ENCODE results near the gene NAMPT.

NAMPT gene

DNA sequence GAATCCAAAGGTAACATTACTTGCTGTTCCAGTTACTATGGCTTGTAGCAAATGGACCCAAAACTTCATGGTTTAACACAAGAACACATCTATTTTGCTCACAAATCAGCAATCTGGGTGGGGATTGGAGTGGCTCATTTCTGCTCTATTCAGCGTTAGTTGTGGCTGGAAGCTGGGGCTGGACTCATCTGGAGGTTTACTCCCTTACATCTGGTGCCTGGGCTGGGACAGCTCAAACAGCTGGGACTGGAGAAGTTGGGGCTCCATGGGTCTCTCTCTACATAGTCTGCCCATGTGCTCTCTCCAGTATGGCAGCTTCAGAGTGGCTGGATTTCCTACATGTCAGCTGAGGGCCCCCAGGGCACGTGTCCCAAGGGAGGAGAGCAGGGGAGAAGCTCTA lies 33.7 kb upstream of the NAMPT start:
- TF ChIP-seq POLR2A (IDR thresholded peaks at IDR 0.05; ENCODE audit: low read depth, low read length) (no peak), TAF1 (IDR thresholded peaks at IDR 0.05; ENCODE audit: low read depth, low read length) (no peak), POLR2AphosphoS5 (IDR thresholded peaks at IDR 0.05; ENCODE audit: low read depth, low read length) (no peak), POU2F2 (IDR thresholded peaks at IDR 0.05; ENCODE audit: low read depth, low read length) (no peak), PAX5 (IDR thresholded peaks at IDR 0.05; ENCODE audit: insufficient read depth, low read length, severe bottlenecking) (no peak), SPI1 (IDR thresholded peaks at IDR 0.05; ENCODE audit: low read depth, low read length) (no peak)
- FAIRE-seq (no peak), DNase-seq (ENCODE audit: insufficient read length, low spot score) (no peak)

GRCh38 chr7:106317971-106318370 lies 33.2 kb upstream of the NAMPT start:
- TF ChIP-seq POLR2A (IDR thresholded peaks at IDR 0.05; ENCODE audit: low read depth, low read length): no peak
- TF ChIP-seq PAX5 (IDR thresholded peaks at IDR 0.05; ENCODE audit: insufficient read depth, low read length, severe bottlenecking): no peak
- DNase-seq (ENCODE audit: insufficient read length, low spot score): no peak
- FAIRE-seq: no peak

DNA sequence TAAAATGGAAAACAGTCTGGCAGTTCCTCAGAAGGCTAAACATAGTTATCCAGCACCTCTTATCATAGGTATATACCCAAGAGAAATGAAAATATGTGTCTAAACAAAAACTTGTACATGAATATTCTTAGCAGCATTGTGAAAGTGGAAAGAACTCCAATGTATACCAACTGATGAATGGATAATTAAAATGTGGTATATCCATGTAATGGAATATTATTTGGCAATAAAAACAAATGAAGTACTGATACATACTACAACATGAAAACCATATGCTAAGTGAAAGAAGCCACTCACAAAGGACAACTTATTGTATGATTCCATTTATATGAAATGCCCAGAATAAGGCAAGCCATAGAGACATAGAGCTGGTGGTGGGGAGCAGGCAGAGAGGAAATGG lies 32.2 kb upstream of the NAMPT start:
- no peak for FAIRE-seq
- TF ChIP-seq POLR2AphosphoS5 (IDR thresholded peaks at IDR 0.05; ENCODE audit: low read depth, low read length) (no peak), POLR2A (IDR thresholded peaks at IDR 0.05; ENCODE audit: low read depth, low read length) (no peak), TAF1 (IDR thresholded peaks at IDR 0.05; ENCODE audit: low read depth, low read length) (no peak), PAX5 (IDR thresholded peaks at IDR 0.05; ENCODE audit: insufficient read depth, low read length, severe bottlenecking) (no peak), POU2F2 (IDR thresholded peaks at IDR 0.05; ENCODE audit: low read depth, low read length) (no peak), SPI1 (IDR thresholded peaks at IDR 0.05; ENCODE audit: low read depth, low read length) (no peak)
- no peak for DNase-seq (ENCODE audit: insufficient read length, low spot score)

- DNase-seq (ENCODE audit: insufficient read length, low spot score) (no peak), FAIRE-seq (no peak)
- TF ChIP-seq TAF1 (IDR thresholded peaks at IDR 0.05; ENCODE audit: low read depth, low read length) (no peak), SPI1 (IDR thresholded peaks at IDR 0.05; ENCODE audit: low read depth, low read length) (no peak), POLR2A (IDR thresholded peaks at IDR 0.05; ENCODE audit: low read depth, low read length) (no peak), PAX5 (IDR thresholded peaks at IDR 0.05; ENCODE audit: insufficient read depth, low read length, severe bottlenecking) (no peak), POLR2AphosphoS5 (IDR thresholded peaks at IDR 0.05; ENCODE audit: low read depth, low read length) (no peak), POU2F2 (IDR thresholded peaks at IDR 0.05; ENCODE audit: low read depth, low read length) (no peak)
Measured at GRCh38 chr7:106314875-106315274, 30.1 kb upstream of the NAMPT start.

GRCh38 chr7:106313966-106314365 lies 29.2 kb upstream of the NAMPT start:
- TF ChIP-seq POLR2AphosphoS5 (IDR thresholded peaks at IDR 0.05; ENCODE audit: low read depth, low read length) (no peak), SPI1 (IDR thresholded peaks at IDR 0.05; ENCODE audit: low read depth, low read length) (peak; percentile 57)
- DNase-seq (ENCODE audit: insufficient read length, low spot score) (no peak), FAIRE-seq (no peak)

DNA sequence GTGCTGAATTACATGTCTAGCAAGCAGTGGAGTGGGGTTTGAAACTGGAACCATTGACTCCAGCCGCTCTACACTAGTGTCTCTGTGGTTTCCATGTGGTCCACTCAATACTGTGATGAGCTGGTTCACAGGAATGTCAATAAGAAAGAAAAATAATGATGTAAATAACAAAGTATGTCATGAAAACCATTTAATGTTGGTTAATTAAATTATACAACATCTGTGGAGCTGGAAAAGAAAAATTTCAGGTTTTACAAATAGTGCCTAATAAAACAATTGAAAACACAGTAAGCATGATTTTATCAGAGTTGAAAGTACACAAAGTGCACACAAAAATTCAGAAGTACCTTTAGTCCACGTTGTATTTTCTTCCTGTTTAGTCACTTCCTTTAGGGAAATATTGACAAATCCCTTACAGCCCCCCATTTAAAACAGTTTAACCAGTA lies 28.7 kb upstream of the NAMPT start:
- TF ChIP-seq SPI1 (IDR thresholded peaks at IDR 0.05; ENCODE audit: low read depth, low read length) (no peak), TAF1 (IDR thresholded peaks at IDR 0.05; ENCODE audit: low read depth, low read length) (no peak), POLR2AphosphoS5 (IDR thresholded peaks at IDR 0.05; ENCODE audit: low read depth, low read length) (no peak), POU2F2 (IDR thresholded peaks at IDR 0.05; ENCODE audit: low read depth, low read length) (no peak), POLR2A (IDR thresholded peaks at IDR 0.05; ENCODE audit: low read depth, low read length) (no peak), PAX5 (IDR thresholded peaks at IDR 0.05; ENCODE audit: insufficient read depth, low read length, severe bottlenecking) (no peak)
- FAIRE-seq (no peak), DNase-seq (ENCODE audit: insufficient read length, low spot score) (no peak)

GRCh38 chr7:106312906-106313305 lies 28.1 kb upstream of the NAMPT start:
- no peak for DNase-seq (ENCODE audit: insufficient read length, low spot score)
- no peak for FAIRE-seq
- no peak for TF ChIP-seq SPI1 (IDR thresholded peaks at IDR 0.05; ENCODE audit: low read depth, low read length)
- no peak for TF ChIP-seq PAX5 (IDR thresholded peaks at IDR 0.05; ENCODE audit: insufficient read depth, low read length, severe bottlenecking)
- no peak for TF ChIP-seq POLR2A (IDR thresholded peaks at IDR 0.05; ENCODE audit: low read depth, low read length)
- no peak for TF ChIP-seq TAF1 (IDR thresholded peaks at IDR 0.05; ENCODE audit: low read depth, low read length)
- no peak for TF ChIP-seq POLR2AphosphoS5 (IDR thresholded peaks at IDR 0.05; ENCODE audit: low read depth, low read length)
- TF ChIP-seq POU2F2 (IDR thresholded peaks at IDR 0.05; ENCODE audit: low read depth, low read length): no peak

- FAIRE-seq (peak; percentile 55), DNase-seq (ENCODE audit: insufficient read length, low spot score) (no peak)
- TF ChIP-seq POLR2A (IDR thresholded peaks at IDR 0.05; ENCODE audit: low read depth, low read length) (no peak), TAF1 (IDR thresholded peaks at IDR 0.05; ENCODE audit: low read depth, low read length) (no peak), SPI1 (IDR thresholded peaks at IDR 0.05; ENCODE audit: low read depth, low read length) (no peak), POLR2AphosphoS5 (IDR thresholded peaks at IDR 0.05; ENCODE audit: low read depth, low read length) (no peak), POU2F2 (IDR thresholded peaks at IDR 0.05; ENCODE audit: low read depth, low read length) (no peak), PAX5 (IDR thresholded peaks at IDR 0.05; ENCODE audit: insufficient read depth, low read length, severe bottlenecking) (no peak)
Measured at GRCh38 chr7:106312099-106312871, 27.5 kb upstream of the NAMPT start.

DNA sequence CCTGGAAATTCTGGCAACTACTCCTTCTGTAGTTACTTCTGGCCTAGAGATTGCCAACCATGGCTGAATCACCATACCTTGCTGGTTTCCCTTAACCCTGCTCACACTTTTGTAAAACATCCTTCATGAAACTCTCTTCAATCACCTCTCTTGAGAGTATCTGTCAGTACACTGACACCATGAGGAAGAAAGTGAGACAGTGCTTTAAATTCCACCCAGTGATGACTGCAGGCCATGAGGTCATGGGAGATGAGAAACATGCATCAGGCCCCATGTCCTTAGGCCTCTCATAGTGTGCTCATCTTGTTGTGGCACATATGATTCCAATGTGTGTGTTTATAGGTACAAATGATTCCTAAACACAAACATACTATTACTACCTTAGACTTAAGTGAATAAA lies 24.6 kb upstream of the NAMPT start:
- TF ChIP-seq POU2F2 (IDR thresholded peaks at IDR 0.05; ENCODE audit: low read depth, low read length): no peak
- no peak for TF ChIP-seq POLR2A (IDR thresholded peaks at IDR 0.05; ENCODE audit: low read depth, low read length)
- TF ChIP-seq PAX5 (IDR thresholded peaks at IDR 0.05; ENCODE audit: insufficient read depth, low read length, severe bottlenecking): no peak
- TF ChIP-seq TAF1 (IDR thresholded peaks at IDR 0.05; ENCODE audit: low read depth, low read length): no peak
- TF ChIP-seq POLR2AphosphoS5 (IDR thresholded peaks at IDR 0.05; ENCODE audit: low read depth, low read length): no peak
- TF ChIP-seq SPI1 (IDR thresholded peaks at IDR 0.05; ENCODE audit: low read depth, low read length): no peak
- FAIRE-seq (no peak), DNase-seq (ENCODE audit: insufficient read length, low spot score) (no peak)

- FAIRE-seq (no peak), DNase-seq (ENCODE audit: insufficient read length, low spot score) (no peak)
- no peak for TF ChIP-seq POLR2AphosphoS5 (IDR thresholded peaks at IDR 0.05; ENCODE audit: low read depth, low read length)
- TF ChIP-seq PAX5 (IDR thresholded peaks at IDR 0.05; ENCODE audit: insufficient read depth, low read length, severe bottlenecking): no peak
- TF ChIP-seq TAF1 (IDR thresholded peaks at IDR 0.05; ENCODE audit: low read depth, low read length): no peak
- no peak for TF ChIP-seq POLR2A (IDR thresholded peaks at IDR 0.05; ENCODE audit: low read depth, low read length)
- TF ChIP-seq POU2F2 (IDR thresholded peaks at IDR 0.05; ENCODE audit: low read depth, low read length): no peak
- no peak for TF ChIP-seq SPI1 (IDR thresholded peaks at IDR 0.05; ENCODE audit: low read depth, low read length)
Measured at GRCh38 chr7:106306256-106306655, 21.5 kb upstream of the NAMPT start.
